ENCODE results near the gene CYB5R4.

The CYB5R4 gene

DNA sequence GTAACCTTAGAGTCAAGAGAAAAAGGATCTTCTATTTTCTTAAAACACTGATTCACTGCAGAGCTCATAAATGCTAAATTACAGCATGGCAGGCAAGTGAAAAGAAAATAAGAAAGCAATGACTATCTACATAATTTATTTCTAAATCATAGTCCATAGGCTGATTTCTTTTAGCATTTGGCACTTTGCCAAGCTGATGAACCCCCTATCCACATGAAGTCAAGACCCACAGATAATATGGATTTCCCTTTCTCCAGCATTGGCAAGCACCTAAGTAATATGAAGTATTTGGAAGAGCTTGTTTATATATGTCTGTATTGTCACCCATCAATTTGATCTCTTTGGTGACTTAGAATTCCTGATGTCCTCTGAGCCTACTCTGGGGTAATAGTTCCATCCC lies 126.2 kb downstream of the CYB5R4 start:
- no peak for DNase-seq

DNA sequence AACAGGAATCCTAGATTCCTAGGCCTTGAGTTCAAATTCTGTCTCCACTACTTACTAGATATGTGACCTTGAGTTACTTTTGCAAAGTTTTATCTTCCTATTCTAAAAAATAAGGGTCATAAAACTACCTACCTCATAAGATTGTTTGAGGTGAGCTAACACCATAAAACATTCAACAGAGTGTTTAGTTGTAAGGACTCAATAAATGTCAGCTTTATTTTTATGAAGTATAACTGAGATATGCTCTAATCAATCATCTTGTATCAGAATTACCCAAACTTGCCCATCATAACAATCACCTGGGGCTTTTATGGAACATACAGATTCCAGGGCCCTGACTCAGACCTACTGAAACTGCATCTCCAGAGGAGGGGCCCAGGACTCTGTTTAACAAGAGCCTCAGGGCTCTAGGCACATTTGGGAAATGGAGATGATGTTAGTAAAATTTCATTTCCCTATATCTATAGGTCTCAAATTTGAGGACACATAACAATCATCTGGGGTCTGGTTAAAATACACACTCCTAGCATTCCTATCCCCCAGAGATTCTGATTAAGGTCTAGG lies 138.6 kb downstream of the CYB5R4 start:
- no peak for DNase-seq

DNA sequence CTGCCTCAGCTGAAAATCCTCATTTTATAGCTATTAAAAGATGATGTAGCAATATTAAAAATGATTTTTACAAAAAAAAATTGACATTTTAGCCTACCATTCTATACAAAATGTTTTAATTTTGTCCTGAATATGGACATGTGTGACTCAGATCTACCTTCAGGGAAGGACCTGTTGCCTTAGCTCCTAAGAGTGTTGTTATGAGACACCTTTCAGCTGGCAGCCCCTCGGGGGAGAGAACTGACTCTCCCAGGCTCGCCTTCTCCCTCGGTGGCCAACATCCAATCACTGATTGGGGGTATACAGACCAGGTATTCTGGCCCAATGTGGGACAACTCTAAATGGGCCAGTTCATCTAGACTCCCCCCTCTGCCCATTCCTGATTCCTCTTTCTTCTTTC lies 141.6 kb downstream of the CYB5R4 start:
- DNase-seq = no peak

DNA sequence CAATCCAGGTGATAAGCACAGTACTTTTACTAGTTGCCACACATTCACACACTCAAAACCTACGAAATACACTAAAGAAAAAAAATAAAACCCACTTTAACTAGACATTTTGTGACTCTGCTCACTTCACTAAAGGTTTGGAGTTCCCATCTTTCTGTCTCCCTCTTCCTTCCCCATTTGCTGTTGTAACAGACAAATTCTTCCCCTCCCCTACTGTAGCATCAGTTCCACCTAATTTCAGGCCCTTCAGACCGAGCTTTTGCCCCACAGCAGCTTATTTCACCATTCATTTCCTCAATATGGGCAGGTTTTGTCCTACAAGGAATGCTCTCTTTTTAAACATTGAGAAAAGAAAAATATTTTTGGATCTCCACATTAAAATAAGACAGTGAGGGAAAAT lies 142.7 kb downstream of the CYB5R4 start:
- DNase-seq = no peak

DNA sequence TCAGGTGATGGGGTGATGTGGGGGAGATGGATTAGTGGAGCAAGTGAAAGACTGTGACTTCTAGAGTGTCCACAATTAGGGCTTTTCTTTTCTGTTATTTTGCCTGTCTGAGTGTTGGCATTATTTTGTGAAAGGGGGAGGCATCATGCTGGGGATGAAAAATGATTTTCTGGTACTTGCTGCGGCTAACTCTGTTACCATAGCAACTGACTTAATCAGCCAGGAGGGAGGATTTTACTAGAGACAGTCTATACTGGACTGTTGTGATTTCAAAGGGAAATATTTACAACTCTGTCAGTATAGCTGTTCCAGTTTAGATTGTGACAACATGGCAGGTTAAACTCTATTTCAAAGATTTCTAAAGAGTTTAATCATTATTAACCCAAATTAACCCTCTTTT lies 143.6 kb downstream of the CYB5R4 start:
- DNase-seq = no peak

DNA sequence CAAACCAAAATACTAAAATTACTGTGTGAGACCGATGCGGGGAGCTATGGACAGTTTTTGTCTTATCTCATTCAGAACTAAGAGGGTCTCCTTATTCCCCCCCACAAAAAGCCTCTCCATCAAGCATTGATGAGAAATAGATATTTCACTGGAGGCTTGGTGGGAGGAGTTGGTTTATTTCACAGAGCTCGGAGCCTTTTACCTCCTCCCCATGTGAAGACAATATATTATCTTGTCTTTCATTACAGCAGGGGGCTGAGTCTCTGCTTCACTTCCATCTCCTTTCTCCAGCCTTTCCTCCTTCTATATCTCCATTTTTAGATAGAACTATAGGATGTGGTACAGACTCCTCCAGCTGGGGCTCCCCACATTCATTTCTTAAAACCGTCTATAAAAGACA lies 144.2 kb downstream of the CYB5R4 start:
- DNase-seq = no peak

DNA sequence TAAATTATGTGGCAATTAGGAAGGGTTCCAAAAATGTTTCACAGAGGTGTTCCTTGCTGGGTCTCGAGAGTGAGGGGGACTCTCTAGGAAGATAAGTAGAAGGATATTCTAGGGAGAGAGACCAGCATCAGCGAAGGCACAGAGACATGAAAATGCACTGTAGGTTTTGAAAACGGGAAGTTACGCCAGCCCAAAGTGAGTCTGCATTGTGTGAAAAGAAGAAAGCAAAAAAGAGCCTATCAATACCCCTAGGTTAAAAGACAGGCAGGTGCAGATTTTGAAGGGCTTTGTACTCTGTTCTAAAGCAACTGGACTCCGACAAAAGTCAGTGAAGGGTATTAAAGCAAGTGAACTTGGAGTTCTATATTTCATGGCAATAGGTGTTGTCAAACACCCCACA lies 148.4 kb downstream of the CYB5R4 start:
- peak; percentile 35 for DNase-seq

DNA sequence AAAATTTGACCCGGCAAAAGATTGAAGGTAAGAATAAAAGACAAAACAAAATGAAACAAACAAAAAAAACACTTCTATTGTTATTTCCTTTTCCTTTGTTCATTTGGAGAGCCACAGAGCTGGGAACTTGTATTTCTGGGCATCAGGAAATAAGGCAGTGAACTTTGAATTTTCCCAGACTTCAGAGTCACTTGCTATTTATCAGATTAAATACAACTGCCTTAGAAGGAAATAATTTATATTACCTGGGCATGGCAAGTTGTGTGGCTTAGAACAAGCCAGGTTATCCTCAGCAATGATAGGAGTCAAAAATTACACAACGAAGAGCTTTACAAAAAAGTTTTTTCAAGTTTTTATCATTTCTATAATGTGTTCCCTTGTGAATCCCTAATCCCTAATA lies 153.9 kb downstream of the CYB5R4 start:
- DNase-seq = no peak

DNA sequence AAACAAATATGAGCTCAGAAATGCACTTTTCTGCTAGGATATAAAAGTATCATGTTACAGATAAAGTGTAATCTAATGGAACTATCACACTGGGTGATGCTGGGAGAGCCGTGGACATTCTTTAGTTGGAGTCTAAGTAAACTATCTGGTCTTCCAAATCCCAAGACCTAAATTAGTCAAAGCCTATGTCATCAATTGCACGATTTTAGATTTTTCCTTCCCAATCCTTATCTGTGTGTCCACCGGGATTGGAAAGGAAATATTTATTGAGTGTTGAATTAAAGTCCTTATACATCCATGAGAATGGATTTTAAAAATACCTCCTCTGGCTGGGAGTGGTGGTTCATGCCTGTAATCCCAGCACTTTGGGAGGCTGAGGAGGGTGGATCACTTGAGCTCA lies 154.4 kb downstream of the CYB5R4 start:
- no peak for DNase-seq

DNA sequence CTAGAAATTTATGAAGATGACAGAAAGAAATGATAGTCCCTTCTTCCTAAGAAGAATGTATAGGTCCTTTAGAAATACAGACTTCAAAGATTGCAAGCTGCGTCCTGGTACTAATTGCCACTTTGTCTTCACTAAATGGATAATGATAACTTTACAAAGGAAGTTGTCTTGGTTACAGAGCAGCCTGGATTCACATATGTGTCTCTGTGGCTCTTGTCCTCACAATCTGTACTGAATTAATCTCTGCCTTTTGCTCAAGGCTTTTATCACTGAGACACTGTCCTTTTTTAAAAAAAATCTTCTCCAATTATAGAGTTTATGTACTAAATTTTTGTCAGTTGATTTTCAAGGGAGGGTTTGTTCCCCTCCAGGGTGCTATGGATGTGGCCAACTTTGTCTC lies 156.5 kb downstream of the CYB5R4 start:
- no peak for DNase-seq

Measured in hematopoietic multipotent progenitor cell treated with erythropoietin and hydrocortisone succinate and interleukin-3 and kit ligand, for 4 days (in vitro differentiated cells).